Measurements from ENCODE around the gene FAM107B. TPM values are rescaled to one million over a fixed set of nuclear protein-coding genes. Genes with fewer than 3 reads are reported as not detected.

FAM107B gene
- total and polyA plus RNA-seq, 11 donors, result 1.9 to 27.6 (median 4.9) TPM

DNA sequence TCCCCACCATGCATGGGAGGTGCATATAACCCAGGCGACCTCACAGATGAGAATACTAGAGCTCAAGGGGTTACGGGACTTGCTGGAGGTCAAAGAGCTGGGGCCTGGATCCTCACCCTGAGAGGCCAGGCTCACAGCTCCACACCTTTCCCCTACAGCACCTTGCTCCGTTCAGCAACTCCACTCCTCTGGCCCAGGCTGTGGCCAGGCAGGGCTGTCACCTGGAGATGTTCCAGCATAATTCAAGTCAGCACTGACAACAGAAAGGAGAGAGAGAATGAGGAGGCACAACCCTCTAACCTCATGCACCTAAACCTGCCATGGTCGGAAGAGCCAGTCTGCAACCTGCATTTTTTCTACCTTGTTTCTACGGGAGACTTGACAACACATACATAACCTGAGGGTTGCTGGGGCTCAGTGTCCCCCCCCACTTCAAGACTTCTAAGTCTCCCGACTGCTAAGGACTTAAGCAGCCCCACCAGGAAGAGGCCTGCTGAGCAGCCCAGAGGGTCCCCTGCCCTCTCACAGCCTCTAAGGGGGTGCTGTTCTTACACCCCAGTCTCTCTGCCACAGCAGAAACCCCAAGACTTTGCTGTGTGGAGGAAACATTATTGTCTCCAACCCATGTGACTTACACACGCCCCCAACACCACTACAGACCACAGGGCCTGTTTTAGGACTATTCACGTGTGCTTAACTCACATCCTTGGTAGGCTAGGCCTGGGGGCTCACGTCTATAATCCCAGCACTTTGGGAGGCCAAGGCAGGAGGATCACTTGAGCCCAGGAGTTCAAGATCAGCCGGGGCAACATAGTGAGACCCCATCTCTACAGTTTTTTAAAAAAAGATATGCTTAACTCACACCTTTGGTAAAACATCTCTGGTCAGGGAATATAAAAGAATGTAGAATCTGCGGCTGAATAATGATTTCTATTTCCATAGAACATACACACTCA lies 175.6 kb downstream of the FAM107B start:
- Histone ChIP-seq H3K9me3 (no peaks in the 10 kb centered on the region), H3K27me3 (no peaks in the 10 kb centered on the region), H3K27ac (no peak overlapping the region), H3K36me3 (peaks cover 0 to 50% (median 0%) of the 10 kb centered on the region in 9 donors), H3K4me1 (peaks cover 0 to 25% (median 7%) of the 10 kb centered on the region in 12 donors), H3K4me3 (no peak overlapping the region)
- intact Hi-C loops (cut with DNase I), result no loop called here
- DNase-seq (no peak), ATAC-seq (no peak)
- 96 to 97% (median 96%) methylated on average over 11 of the region's 11 CpGs for WGBS, 4 donors
- TF ChIP-seq, protein P1, sequence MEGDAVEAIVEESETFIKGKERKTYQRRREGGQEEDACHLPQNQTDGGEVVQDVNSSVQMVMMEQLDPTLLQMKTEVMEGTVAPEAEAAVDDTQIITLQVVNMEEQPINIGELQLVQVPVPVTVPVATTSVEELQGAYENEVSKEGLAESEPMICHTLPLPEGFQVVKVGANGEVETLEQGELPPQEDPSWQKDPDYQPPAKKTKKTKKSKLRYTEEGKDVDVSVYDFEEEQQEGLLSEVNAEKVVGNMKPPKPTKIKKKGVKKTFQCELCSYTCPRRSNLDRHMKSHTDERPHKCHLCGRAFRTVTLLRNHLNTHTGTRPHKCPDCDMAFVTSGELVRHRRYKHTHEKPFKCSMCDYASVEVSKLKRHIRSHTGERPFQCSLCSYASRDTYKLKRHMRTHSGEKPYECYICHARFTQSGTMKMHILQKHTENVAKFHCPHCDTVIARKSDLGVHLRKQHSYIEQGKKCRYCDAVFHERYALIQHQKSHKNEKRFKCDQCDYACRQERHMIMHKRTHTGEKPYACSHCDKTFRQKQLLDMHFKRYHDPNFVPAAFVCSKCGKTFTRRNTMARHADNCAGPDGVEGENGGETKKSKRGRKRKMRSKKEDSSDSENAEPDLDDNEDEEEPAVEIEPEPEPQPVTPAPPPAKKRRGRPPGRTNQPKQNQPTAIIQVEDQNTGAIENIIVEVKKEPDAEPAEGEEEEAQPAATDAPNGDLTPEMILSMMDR (IDR thresholded peaks at IDR 0.05), result no peak
- TF ChIP-seq POLR2A (IDR thresholded peaks at IDR 0.05), result no peak

DNA sequence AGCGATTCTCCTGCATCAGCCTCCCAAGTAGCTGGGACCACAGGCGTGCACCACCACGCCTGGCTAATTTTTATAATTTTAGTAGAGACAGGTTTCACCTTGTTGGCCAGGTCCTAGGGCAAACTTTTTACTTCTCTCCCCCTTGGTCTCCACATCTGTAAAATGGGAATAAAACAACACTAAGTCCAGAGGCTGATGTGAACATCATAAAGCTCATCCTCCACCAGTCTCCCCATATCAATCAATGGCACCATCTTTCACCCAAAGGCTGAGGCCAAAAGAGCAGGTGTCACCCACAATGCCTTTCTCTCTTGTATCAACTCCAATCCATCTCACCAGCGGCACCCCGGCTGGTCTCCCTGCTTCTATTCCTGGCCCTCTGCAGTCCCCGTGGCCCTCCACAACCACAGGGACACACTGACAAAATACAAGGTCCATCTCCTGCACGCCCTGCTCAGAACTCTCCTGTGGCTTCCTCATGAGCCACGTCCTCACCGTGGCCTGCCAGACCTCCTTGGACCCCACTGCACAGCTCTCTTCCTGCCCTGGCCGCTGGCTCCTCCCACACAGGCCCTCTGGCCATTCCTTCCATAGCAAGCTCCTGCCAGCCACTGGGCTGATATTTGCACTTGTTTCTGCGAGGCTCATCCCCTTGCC lies 179.0 kb downstream of the FAM107B start:
- H3K9me3 ChIP-seq, result no peaks in the 10 kb centered on the region
- peaks cover 0 to 7% (median 0%) of the 10 kb centered on the region in 12 donors for H3K4me1 ChIP-seq
- ATAC-seq (no peak), DNase-seq (no peak)
- no peak overlapping the region for H3K27ac ChIP-seq
- intact Hi-C loops (cut with DNase I), result no loop called here
- peaks cover 0 to 59% (median 0%) of the 10 kb centered on the region in 9 donors for H3K36me3 ChIP-seq
- H3K4me3 ChIP-seq, result no peak overlapping the region
- H3K27me3 ChIP-seq, result no peaks in the 10 kb centered on the region
- WGBS, 4 donors, result 93 to 96% (median 93%) methylated on average over 11 of the region's 11 CpGs
- TF ChIP-seq, protein P1 (IDR thresholded peaks at IDR 0.05), result no peak
- no peak for TF ChIP-seq POLR2A (IDR thresholded peaks at IDR 0.05)

DNA sequence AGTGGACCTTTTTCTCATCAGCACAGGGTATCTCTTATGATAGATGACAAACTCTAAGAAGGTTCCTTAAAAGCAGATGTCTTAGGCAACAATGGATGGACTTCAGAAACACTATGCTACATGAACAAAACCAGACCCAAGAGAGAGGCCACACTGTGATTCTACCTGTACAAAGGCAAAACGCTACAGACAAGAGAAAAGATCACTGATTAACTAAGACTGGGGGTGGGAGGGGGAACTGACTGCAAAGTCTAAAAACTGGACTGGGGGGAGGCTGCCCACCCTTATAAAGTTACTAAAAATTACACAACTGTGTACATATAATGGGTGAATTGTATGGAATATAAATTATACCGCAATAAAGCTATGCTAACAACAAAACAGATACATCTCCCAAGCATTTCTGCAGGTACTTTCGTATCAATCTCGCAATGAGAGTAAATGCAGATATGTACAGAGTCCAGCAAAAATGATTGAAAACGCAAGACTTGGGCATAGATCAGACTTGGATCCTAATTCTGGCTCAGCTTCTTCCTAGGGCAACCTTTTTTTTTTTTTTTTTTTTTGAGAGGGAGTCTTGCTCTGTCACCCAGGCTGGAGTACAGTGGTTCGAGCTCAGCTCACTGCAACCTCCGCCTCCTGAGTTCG lies 179.7 kb downstream of the FAM107B start:
- ATAC-seq (no peak), DNase-seq (no peak)
- Histone ChIP-seq H3K4me1 (peaks cover 0 to 7% (median 0%) of the 10 kb centered on the region in 12 donors), H3K27me3 (no peaks in the 10 kb centered on the region), H3K27ac (no peak overlapping the region), H3K36me3 (peaks cover 0 to 54% (median 0%) of the 10 kb centered on the region in 9 donors), H3K4me3 (no peak overlapping the region), H3K9me3 (no peaks in the 10 kb centered on the region)
- intact Hi-C loops (cut with DNase I), result no loop called here
- WGBS, 4 donors, result 93 to 97% (median 96%) methylated on average over 8 of the region's 8 CpGs
- TF ChIP-seq POLR2A (IDR thresholded peaks at IDR 0.05), result no peak
- TF ChIP-seq, protein P1 (IDR thresholded peaks at IDR 0.05), result no peak

Measured in heart left ventricle (tissue), 16 donors.